LNCaP clone FGC (cell line): ENCODE measurements around the gene RABGAP1L.
A peak's percentile ranks its signal among the peaks of the same experiment; 100 is the strongest.

ENCODE experiments used
- DNase-seq: peaks from one replicate; pipeline ENCODE4 v3.0.0-alpha.2; 2011; ENCODE audit warnings: low read depth
- H3K4me3 ChIP-seq: 2 replicates; pipeline ENCODE4 v1.5.1; 2011; ENCODE audit warnings: mild to moderate bottlenecking, low read depth, low read length, control low read depth
- CTCF ChIP-seq: IDR thresholded peaks from 2 replicates; pipeline ENCODE4 v1.5.1; 2012; ENCODE audit warnings: mild to moderate bottlenecking; ENCODE audit not compliant: control insufficient read depth, insufficient read depth; ENCODE audit errors: extremely low read depth

Gene RABGAP1L

DNA sequence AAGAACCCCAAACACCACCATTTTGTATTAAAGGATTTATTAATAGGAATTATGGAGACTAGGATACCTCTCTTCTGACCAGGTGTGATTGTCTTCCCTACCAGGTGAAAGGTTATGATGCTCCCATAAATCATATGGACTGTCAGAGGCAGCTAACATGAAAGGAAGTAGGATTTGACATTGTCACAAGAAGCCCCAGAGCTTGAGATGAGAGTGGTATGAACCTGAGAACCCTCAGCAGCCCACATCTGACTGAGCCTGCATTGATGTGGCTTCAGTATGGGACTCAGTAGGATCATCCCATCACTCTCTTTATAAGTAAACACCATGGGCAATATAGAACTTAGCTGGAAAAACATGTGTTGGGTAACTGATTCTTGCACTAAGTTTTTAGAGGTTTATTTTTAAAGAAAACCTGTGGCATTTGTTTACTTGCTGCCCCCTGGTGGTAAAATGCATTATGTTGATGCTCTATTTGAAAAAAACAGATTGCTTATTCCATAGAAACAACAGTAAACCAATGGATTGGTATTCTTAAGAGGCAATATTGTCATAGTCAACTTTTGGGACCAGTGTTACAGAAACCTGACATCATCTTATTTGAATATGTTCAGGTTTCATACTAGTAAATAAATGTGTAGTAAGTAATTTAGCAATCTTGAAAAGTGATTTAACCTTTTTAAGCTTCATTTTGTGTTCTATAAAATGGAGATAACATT, 823.8 kb downstream of the RABGAP1L start:
- no peak for DNase-seq
- peak; percentile 38; the same call in 1 of the 2 replicates for TF ChIP-seq CTCF

GRCh38 chr1:174984952-174985351, 825.6 kb downstream of the RABGAP1L start:
- no peak for TF ChIP-seq CTCF
- no peak for DNase-seq
- H3K4me3 ChIP-seq, result no peak overlapping the region

More for the DNA sequence above, 823.8 kb downstream of the RABGAP1L start:
- no peak overlapping the region for H3K4me3 ChIP-seq

- DNase-seq, result no peak
- H3K4me3 ChIP-seq, result no peak overlapping the region
- no peak for TF ChIP-seq CTCF
These were observed 829.2 kb downstream of the RABGAP1L start for GRCh38 chr1:174988539-174988938.

DNA sequence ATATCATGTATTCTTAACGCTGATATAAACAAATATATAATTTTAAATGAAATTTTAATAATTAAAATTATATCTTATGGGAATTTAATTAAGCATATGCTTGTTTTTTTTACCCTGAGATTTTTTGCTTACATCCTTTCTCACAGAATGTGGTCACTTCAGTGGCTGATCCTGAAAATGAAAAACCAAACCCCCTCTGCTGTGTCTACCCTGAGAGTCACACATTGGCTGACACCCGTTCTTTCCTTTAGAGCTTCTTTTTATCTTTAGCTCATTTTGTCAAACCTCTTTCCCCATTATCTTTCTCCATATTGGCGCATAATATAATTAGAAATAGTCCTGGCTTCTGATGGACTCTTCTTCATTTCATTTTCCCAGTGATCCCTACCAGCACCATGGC, 829.7 kb downstream of the RABGAP1L start:
- no peak for TF ChIP-seq CTCF
- no peak overlapping the region for H3K4me3 ChIP-seq
- DNase-seq, result no peak

DNA sequence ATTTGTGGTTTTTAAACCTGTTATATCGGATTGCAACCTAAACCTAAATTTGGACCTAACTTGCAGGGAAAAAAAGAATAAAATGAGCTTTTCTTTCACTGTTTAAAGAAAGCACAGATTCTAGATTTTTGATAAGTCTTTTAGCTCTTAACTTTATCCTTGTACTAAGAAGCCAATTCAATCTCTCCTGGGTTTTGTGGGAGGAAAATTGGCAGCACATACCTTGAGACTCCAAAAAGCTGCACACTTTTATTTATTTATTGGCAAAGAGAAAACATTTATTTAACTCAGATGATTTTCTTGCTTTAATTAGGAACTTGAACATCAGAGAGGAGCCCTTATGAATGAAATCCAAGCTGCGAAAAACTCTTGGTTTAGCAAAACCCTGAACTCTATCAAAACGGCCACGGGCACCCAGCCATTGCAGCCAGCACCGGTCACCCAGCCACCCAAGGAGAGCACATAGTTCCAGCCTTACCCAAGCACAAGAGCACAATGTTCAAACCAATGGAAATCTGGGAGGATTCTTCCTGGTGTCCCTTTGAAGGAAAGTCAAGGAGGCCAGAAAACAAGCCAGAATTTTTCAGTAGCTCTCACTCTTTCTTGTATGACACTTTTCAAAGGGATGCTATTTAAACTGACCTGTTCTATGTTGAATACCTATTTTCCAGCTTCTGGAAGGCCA, 830.4 kb downstream of the RABGAP1L start:
- no peak for DNase-seq
- H3K4me3 ChIP-seq, result peak overlapping the region; percentile 58
- TF ChIP-seq CTCF, result no peak

DNA sequence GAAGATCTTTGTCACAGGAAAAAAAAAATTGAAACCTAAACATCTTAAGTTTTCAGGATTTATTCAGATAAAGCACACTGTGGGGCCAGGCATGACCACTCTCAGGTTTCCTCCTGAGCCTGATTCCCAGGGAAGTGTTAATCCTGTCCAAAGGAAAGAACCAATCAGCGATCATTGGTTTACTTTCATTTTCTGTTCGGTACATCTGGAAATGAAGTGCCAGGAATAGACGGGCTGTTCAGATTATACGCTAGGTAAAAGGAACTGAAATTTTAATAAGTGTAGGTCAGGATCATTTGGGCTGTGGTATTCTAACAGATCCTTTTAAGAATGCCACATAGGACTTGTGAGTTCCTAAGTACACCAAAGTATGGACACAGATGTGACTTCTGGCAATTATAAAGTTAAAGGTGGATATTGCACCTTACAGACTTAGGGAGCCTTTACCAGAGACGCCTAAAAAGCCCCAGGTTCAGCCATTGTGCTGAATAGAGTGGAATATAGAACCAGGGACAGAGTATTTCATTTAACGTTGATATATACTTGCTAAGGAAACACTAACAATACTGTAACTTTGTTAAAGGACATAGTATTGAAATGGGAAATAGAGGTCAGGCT, 831.2 kb downstream of the RABGAP1L start:
- no peak for TF ChIP-seq CTCF
- peak; percentile 61 for DNase-seq
- peak overlapping the region; percentile 58 for H3K4me3 ChIP-seq
